Glomerular visceral epithelial cell (primary cell): Measurements from ENCODE around the gene TRABD2B.

Experiments
- DNase-seq: peaks from one replicate; pipeline ENCODE4 v3.0.0-alpha.2; 2016; ENCODE audit errors: extremely low spot score

TRABD2B gene

DNA sequence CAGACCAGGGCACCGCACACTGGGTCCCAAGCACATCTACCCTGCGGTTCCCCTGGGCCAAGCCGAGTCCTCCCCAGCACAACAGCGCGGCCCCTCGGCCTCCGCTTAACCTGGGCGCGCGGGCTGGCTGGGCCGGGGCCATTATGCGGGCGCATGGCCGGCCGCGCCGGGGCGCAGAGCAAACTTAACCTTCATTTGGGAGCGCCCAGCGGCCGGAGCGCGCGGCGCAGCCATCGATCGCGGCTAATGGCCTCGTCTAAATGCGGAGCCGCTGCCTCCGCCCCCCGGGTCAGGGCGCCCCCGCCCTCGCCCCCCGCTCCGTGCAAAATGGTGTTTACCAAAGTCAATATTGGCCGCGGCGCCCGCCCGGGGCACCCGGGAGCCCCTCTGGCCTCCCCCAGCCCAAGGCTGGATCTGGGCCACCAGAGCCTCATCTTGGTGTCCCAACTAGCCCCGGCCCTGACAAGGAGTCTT lies 272.1 kb downstream of the TRABD2B start:
- no peak for DNase-seq

DNA sequence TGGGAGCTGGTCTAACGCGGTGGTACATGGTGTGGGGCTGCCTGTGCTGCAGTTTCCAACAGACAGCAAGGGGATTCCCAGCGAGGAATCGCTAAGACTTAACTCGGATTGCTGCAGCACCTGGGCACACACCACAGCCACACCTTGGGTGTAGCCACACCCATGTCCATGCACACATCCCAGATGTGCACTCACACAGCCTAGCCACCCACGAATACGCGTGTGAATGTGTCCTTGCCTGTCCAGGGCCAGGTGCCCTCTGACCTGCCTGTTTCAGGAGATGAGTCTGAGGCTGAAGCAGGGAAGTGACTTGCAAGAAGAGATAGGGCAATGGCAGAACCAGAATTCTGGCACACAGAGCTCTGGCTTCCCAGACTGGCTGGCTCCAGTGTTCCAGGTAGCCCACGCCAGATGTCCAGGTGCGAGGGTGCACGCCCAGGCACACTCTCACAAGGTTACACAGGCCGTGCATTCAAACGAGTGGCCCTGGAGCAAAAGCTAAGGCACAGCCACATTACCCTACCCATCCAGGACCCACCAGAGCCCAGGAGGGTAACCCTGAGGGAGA lies 272.7 kb downstream of the TRABD2B start:
- no peak for DNase-seq

DNA sequence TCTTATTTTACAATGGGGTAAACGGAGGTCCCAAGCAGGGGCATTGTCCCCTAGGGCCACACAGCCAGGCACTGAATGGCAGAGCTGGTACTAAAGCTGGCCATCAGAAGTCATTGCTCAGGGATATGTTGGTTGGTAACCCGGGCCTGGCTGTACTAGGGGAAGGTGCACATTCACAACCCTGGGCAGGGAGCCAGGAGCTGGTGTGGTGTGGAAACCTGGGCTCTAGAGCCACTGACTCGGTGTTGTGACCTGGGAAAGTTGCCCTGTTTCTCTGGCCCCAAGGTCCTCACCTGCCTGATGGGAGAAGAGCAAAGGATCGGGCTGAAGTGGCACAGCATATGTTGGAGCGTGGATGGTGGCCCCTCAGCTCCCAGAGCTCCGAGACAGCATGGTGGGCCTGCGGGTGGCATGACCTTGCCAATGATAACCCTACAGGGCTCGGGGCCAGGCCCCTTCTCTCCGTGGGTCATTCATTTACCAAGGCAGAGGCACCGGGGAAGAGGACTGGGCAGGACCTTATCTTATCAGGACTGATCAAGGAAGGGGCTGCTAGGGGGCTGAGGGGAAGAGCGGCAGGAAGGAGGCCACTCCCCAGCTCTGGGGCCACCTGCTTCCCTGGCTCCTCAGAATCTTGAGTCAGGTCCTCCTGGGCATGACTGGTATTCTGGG lies 274.1 kb downstream of the TRABD2B start:
- DNase-seq: no peak

DNA sequence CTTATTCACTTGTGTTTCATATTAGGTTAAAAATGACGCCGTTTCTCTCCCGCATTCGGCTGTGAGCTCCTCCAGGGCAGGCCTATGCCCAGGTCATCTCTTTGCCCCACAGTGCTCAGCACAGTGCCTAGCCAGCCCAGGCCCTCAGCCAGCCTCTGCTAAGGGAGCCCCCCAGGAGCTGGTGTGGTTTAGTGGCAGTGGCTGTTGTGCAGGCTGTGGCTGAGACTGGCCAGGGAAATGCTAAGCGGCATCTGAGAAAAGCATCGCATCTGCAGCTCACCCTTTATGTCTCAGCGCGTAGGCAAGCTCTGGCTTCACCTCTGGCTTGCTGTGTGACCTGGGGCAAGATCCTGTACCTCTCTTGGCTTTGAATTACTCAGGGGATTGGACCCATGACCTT lies 275.1 kb downstream of the TRABD2B start:
- DNase-seq: no peak

DNA sequence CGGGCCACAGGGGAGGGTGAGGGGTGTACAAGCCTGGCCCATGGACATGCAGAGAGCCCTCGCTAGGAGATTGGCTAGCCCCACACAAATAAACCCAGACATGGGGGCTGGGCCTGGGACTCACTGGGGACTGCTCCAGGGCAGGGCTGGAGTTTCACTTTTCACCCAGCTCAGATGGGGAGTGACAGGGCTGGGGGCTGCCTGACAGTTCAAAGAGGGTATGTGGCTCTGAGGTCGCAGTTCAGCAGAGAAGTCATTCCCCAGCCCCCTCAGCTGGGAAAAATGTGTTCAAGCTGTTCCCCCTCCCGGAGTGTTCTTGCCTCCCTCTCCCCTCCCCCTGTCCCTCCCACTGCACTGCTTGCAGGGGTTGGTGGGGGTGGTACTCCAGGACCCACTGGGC lies 277.1 kb downstream of the TRABD2B start:
- DNase-seq: no peak

DNA sequence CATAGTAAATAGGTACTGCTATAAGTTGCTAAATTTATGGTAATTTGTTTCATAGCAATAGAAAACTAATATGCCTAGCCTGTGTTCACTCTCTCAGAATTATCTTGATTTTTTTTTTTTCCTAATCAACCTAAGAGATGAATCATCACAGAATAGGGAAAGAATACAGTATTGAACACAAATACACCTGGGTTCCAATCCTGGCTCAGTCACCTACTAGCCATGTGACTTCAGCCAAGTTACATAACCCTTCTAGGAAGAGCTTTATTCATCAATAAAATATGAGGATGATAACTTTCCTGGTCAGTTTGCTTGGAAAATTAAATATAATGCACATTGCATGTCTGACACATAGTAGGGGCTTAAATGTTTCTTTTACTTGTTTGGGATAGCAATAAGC lies 279.8 kb downstream of the TRABD2B start:
- DNase-seq: no peak

DNA sequence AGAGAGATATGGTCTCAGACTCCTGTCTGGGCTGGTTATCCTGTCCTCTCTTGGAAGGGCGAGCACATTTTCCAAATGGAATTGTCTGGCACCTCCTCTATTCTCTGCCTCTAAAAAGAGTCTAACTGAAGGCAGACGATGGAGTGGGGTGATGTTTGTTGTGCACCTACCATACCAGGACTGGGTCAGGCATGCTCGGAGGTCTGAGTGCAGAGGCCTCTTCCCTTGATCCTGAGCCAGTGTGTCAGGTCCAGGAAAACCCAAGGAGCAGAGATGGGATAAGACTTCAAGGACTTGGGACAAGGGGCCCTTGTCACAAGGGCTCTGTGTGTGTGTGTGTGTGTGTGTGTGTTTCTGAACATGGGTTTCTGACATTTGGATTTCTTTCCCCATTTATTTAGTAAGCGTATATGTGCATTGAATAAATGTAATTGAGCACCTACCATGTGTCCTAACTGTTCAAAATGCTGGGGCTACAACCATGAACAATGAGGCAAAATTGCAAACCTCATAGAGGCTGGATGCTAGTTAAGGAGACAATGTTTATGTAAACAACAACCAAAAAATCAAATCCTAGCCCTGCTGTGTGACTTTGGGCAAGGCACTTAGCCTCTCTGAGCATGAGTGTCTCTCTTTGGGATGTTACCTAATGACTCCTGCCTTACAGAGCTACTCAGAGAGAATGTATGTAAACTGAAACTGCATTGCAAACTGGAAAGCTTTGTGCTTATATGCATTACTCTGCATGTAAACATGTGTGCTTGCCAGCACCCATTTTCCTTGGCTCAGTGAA lies 283.0 kb downstream of the TRABD2B start:
- DNase-seq: no peak

DNA sequence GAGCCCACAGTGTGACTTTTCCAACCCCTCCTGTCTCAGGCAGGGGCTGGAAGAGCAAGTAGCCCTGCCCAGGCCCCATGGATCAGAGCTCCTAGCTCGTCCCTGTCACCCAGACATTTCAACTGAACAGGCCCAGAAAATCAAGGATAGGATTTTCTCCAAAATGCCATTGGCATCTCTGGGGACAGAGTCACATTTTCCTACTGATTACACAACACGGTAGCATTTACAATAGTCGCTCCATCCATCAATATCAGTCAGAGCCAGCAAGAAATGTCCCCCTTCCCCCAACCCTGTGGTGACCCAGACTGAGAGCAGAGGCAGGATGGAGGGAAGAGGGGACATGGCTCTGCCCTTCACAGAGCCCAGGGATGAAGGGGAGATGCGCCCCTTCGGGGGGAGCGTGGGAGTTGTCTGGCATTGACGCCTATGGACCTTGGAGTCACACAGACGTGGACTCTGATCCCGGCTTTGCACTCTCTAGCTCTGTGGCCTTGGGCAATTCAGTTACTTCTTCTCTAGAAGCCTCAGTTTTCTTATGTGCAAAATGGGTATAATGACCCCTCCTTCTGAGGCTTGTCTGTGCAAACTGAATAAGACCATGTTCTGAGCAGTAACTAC lies 283.7 kb downstream of the TRABD2B start:
- no peak for DNase-seq

DNA sequence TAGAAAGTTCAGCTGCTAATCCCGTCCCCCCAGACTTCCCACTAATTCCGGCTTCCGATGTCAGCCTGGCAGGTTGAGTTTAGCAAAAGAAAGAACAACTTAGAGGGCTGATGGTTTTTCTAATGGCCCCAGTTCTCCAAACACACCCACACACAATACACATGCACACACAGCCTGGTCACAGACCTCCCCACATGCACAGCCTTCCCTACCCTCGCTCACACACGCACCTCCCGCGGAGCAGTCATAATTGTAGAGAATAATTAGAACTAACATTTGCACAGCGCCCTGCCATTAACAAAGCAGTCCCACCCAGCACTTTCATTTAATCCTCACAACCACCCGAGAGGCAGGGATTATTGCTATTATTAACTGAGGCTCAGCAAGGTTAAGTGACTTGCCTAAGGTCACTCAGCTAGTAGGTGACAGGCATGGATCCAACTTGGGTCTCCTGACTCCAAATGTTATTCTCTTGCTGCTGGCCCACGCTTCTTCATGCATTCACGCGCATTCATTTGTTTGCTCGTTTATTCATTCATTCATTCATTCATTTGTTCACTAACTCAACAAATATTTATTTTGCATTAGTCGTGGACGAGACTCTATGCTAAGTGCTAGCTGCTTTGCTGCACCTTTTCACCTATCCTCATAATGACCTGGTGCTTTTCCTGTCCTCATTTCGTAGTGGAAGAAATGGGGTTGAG lies 284.4 kb downstream of the TRABD2B start:
- no peak for DNase-seq

DNA sequence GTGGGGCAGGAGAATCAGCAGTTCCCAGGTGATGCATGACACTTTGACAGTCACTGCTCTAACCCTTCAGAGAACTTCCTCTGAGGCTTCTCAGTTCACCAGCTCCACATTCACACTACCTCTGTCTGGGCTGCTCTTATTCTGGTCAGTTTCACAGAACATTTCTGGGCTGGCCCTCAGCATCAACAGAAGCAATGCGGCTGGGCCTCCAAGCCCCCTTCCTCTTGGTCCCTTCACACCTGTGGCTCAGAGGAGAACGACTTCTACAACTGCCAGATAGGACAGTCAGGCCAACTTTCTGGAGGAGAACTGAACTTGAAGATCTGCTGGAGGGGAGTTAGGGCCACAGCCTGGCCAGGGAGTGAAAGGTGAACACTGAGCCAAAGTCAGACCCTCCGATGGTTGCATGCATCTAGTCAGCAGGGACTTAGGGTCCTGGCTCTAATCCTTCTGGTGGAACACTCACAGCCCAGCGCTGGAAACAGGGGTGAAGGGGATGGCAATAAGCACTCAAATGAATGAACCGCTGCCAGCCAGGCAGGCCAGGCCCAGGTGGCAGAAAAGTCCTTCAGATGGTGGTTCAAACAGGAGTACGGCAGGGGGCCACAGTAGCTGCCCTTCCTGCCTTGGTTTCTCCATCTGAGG lies 285.2 kb downstream of the TRABD2B start:
- no peak for DNase-seq

DNA sequence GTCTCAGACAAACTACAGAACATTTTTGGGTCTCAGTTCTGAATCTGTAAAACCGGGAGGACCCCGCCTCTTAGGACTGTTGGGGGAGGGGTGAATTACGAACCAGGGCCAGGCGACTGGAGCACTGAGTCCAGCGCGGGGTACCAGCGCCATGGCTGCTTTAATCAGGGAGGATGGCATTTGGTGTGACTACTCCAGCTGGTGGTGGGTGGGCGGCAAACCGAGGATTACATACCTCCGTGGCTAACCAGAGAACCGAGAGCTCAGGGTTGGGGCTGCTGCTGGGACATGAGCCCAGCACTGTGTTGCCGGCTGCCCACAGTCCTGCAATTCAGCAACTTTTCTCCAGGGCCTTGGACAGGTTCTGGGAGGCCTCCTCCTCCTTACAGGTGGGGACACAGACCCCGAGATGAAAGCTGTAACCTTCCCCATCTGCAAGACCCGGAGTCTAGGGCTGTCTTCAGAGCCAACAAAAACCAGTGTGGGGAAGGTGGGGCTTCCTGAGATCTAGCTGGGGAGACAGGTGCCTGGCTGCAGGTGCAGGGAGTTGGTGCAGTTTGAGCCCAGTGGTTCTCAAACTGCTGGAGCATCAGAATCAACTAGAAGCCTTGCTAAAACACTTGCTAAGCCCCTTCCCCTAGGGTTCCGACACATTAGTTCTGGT lies 285.9 kb downstream of the TRABD2B start:
- DNase-seq: no peak
